ENCODE data around the gene VILL.
"Not testable (repeated sequence)": the region's sequence is repeated elsewhere in the genome, so short reads cannot be mapped to it uniquely, and the experiment has no call there.

The VILL gene

DNA sequence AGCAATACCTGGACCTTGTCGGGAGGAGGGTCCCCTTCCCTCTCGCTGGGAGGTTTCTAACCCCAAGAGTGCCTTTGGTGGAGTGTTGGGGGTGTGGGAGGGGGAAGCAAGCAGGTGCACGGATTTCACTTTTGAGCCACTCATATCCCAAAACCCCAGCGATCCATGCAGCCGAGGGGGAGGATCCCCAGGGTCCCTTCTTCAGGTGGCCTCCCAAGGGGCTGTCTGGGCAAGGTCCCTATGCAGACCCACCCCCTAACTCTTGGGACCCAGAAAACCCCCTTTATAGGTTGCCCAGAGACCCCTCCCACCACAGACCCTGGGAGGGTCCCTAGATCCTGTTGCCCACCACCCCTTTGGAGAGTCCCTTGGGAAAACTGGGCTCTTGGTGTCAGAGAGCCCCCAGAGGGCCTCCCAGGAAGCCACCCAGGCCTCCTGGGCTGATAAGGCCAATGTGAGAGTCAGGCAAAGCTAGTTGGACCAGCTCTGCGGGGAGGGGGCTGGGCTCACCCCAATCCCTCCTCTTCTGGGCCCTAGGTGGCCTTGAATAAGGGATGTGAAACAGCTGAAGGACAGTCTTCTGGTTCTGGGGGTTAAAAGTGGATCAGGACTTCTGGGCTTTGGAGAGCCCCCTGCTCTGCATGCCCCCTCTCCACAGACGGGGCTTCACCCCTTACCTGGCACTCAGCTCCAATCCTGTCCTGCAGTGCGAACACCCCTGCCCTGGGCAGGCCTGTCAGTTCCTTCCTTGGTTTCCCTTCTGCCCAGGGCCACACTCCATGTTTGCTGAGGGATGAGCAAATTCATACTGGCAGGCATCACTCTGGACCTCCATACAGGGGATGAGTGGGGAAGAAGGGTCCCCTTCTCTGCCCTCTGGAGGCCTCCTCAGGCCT is 39.8 kb downstream of the VILL start:
- in situ Hi-C loops (cut with HindIII; ENCODE audit: low sequenced_read_pairs), result no loop called here

DNA sequence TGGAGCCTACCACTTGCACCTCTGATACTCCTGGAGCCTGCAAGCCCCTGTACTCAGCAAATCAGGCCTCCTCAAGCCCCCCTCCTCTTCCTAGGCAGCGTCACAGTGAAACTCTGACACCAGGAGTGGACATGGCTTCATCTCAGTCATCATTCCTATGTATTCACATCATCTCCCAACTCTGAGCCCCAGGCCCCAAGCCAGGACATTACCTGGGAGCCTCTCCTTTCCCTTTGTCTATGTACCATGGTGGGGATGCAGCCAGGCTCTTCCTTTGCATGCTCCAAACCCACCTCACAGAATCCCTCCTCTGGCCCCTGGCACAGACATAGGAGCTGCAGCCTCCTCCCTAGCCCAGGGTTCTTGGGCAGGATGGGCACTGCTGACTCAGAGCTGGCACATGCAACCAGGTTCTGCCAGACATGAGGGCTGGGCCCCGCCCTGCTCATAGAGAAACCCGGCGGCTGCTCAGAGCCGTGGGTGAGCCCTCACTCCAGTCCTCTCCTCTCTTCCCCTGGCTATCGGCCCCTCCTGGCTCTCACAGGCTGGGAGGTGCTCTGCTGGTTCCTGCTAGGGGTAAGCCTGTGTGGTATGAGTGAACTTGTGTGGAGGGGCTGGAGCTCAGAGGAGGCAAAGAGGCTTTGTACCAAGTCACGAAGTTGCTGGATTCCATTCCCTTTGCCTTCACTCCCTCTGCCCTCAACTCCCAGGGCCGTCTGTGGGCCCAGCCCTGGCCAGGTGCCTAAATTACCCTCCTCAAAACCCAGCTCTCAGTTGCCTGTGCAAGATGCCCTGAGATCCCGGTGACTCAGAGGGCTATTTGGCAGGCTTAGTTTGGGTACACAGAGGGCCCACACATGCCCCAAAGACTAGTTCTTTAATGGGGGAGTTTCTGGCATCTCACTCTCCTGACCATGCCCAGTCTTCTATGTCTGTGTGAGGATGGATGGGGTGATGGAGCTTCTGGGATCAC is 40.7 kb downstream of the VILL start:
- in situ Hi-C loops (cut with HindIII; ENCODE audit: low sequenced_read_pairs), result no loop called here

DNA sequence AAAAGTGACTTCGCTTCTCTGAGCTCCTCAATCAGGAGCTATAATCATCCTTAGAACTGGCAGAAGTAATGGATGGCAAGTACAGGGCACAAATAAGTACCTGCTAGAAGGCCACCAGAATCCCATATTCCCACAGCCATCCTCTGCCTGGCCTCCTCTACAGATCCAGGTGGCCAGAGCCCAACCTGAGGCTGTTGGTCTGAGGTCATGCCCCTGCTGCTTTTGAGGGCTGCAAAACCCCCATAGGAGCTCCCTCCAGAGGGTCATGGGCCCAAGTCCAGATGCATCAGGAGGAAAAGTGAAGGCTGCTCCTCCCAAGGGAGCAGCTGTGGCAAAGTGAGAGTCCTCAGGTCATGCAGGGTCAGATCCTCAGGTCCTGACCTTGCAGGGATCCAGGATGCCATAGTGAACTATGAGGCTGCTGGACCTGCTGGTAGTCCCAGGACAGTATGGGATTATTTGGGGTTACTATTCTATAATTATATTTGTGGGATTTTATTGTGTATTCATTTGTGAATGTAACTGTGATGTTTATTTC is 41.8 kb downstream of the VILL start:
- in situ Hi-C loops (cut with HindIII; ENCODE audit: low sequenced_read_pairs), result no loop called here

DNA sequence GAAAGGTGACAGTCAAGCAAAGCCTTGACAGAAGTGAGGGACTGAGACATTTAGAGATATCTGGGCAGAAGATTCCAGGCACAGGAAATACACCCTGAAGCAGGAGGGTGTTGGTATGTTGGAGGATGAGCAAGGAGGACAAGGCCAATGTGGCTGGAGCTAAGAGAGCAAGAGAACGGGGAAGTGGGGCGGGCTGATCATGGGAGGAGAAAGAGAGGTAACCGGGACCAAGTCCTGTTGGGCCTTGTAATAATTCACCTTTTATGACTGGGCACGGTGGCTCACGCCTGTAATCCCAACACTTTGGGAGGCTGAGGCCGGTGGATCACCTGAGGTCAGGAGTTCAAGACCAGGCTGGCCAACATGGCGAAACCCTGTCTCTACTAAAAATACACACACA is 43.0 kb downstream of the VILL start:
- in situ Hi-C loops (cut with HindIII; ENCODE audit: low sequenced_read_pairs), result not testable (repeated sequence)

DNA sequence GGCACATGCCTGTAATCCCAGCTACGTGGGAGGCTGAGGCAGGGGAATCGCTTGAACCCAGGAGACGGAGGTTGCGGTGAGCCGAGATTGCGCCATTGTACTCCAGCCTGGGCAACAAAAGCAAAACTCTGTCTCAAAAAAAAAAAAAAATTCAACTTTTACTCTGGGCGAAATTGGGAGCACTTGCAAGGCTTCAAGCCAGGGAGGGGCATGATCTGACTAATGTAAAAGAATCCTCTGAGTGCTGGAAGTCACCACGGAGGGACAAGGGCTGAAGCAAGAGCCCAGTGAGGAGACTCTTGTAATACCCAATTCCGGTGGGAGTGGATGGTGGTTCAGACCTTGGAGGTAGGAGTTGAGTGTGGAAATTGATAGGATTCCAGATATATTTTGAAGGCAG is 43.7 kb downstream of the VILL start:
- in situ Hi-C loops (cut with HindIII; ENCODE audit: low sequenced_read_pairs), result not testable (repeated sequence)

DNA sequence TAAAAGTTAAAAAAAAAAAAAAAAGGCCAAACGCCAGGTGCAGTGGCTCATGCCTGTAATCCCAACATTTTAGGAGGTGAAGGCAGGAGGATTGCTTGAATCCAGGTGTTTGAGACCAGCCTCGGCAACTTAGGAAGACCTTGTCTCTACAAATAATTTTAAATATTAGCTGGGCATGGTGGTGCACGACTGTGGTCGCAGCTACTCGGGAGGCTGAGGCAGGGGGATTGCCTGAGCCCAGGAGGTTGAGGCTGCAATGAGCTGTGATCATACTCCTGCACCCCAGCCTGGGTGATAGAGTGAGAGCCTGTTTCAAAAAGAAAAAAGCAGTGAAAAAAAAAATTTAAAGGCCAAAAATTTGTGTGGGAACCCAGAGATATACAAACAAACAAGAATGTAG is 45.7 kb downstream of the VILL start:
- in situ Hi-C loops (cut with HindIII; ENCODE audit: low sequenced_read_pairs), result no loop called here

DNA sequence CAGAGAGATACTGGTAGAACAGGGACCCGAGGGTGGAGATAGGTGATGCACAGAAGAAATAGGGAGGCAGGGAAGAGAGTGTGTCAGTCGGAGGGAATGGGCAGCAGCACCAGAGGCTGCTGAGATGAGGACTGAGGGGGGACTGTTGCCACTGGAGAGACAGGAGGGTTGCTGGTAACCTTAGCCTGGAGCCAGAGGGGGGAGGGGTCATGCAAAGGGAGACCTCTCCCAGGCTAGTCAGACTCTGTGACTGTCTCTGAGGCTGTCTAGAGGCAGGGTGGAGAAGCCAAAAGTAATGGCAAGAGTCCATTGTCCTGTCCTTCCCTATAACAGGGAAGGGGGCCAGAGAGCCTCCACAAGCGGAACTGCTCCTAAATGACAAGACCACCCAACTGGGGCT is 46.3 kb downstream of the VILL start:
- in situ Hi-C loops (cut with HindIII; ENCODE audit: low sequenced_read_pairs), result no loop called here

DNA sequence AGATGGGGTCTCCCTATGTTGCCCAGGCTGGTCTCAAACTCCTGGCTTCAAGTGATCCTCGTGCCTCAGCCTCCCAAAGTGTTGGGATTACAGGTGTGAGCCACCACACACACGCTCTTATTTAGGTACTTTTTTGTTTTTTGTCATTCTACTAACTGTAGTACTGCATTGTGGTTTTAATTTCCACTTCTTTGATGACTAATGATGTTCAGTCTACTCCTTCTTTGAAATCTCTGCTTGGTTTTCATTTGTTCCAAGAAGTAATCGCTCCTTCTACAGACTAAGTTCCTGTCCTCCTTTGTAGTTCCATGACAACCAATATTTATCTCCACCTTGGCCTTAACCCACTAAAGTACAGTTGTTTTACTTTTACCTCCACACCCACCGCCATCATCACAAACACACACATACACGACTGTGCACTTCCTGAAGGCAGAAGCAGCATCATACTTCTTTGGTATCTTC is 47.9 kb downstream of the VILL start:
- in situ Hi-C loops (cut with HindIII; ENCODE audit: low sequenced_read_pairs), result no loop called here

DNA sequence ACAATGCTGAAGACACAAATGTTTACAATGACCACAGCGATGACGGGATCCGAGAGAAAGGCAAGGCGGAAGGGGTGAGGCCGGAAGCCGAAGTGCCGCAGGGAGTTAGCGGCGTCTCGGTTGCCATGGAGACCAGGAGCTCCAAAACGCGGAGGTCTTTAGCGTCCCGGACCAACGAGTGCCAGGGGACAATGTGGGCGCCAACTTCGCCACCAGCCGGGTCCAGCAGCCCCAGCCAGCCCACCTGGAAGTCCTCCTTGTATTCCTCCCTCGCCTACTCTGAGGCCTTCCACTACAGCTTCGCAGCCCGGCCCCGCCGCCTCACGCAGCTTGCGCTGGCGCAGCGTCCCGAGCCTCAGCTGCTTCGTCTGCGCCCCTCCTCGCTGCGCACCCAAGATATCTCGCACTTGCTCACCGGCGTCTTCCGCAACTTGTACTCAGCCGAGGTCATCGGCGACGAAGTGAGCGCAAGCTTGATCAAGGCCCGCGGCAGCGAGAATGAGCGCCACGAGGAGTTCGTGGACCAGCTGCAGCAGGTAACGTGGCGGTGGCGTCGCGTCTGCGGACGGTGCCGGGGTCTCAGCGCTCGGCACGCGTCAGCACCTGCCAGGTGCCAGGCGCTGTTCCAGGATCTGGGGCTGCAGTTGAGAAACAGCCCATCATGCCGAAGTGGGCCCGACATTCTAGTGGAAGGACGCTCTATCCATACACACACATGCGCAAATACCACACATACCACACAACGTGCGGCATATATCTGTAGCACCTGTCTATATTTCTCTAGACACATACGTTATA is 48.7 kb downstream of the VILL start, which contains the start of gene DLEC1:
Gene DLEC1, plus strand, starts transcription at position 108 of the 798 bp plus-strand sequence. Its CDS starts 18 bp downstream, at position 126.
- in situ Hi-C loops (cut with HindIII; ENCODE audit: low sequenced_read_pairs), result no loop called here

DNA sequence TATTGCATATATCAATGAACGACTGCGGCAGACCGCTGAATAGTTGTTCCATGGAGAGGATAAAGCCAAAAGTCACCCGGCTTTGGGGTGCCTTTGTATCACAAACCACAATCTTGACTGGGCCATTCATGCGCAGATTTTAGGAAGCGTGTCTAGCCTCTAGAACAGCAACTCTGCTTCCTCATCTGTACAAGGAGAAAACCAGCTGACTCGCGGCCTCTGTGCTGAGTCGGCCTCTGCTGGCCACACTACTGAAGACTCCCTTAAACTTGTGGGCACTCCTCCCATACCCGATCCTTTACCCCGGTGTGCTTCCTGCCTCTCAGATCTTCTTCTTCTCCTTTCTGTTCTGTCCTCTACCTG is 49.3 kb downstream of the VILL start:
- in situ Hi-C loops (cut with HindIII; ENCODE audit: low sequenced_read_pairs), result no loop called here

DNA sequence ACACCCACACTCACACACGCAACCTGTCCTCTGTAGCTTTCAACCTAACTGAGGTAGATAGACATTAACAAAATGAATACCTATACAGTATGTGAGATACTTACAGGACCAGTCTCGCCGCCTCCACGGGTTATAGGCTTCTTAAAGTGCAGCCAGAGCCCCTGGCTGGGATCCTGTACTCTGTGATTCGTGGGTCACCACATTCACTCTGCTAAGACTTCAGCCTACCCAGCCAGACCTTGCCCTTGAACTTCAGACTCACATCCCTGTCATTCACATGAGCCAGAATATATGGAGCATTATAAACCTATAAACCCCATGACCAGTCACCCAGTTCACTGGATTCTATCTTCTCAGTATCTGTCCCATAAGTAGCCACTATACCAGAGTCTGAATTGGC is 49.8 kb downstream of the VILL start:
- in situ Hi-C loops (cut with HindIII; ENCODE audit: low sequenced_read_pairs), result no loop called here

DNA sequence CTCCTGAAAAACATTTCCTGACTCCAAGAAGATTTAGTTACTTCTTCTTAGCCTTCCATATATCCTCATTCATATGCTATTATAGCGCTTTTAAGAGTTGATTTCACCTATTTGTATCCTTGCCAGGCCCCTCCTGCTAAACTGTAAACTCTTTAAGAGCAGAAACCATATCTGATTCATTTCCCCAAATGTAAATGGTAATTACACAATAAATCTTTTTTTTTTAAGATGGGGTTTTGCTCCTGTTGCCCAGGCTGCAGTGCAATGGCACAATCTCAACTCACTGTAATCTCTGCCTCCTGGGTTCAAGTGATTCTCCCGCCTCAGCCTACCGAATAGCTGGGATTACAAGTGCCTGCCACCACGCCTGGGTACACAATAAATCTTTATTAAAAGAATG is 52.9 kb downstream of the VILL start:
- in situ Hi-C loops (cut with HindIII; ENCODE audit: low sequenced_read_pairs), result no loop called here

DNA sequence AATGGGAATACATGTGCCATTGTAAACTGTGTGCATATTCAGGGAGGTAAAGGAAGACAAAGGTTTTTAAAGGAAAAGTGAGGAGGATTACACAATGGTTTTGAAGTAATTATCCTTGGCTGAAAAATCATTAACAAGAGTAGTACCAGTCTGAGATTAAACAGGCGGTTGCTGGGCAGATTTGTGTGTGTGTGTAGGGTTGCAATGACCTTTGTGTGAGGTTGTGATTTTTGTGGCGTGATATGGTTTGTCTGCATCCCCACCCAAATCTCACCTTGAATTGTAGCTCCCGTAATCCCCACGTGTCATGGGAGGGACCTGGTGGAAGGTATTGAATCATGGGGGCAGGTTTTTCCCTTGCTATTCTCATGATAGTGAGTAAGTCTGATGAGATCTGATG is 55.4 kb downstream of the VILL start:
- in situ Hi-C loops (cut with HindIII; ENCODE audit: low sequenced_read_pairs), result no loop called here

DNA sequence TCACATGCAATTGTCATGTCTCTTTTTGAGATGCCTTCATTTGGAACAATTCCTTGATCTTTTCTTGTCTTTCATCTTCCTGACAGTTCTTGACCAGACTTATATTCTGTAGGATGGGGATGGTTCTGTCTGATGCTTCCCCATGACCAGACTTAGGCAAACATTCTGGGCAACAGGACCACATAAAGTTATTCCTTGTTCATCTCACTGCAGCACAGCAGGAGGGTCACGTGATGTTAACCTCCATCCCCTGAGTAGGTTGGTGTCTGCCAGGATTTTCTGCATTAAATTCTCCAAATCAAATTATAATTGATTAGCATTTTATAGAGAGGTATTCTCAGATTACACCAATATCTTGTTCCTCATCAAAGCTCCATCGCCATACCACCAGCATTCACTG is 56.2 kb downstream of the VILL start:
- in situ Hi-C loops (cut with HindIII; ENCODE audit: low sequenced_read_pairs), result no loop called here

DNA sequence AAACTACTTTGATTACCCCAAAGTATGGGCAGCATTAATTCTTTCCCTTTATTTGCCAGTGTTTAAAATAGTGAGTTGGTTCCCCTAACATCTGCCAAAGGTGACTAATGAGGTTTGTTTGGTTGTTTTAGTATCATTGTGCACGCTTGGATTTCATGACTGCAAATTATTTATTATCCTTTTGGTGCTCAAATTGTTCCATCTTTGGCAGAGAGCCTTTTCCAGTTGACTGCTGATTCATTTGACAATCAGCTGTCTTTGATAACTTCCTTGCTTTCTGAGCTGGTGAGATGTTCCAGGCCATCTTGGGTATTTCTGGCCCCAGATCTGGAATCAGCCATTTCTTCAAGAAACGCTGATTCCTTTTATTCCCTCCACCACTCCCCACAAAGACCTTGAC is 57.3 kb downstream of the VILL start:
- in situ Hi-C loops (cut with HindIII; ENCODE audit: low sequenced_read_pairs), result no loop called here

DNA sequence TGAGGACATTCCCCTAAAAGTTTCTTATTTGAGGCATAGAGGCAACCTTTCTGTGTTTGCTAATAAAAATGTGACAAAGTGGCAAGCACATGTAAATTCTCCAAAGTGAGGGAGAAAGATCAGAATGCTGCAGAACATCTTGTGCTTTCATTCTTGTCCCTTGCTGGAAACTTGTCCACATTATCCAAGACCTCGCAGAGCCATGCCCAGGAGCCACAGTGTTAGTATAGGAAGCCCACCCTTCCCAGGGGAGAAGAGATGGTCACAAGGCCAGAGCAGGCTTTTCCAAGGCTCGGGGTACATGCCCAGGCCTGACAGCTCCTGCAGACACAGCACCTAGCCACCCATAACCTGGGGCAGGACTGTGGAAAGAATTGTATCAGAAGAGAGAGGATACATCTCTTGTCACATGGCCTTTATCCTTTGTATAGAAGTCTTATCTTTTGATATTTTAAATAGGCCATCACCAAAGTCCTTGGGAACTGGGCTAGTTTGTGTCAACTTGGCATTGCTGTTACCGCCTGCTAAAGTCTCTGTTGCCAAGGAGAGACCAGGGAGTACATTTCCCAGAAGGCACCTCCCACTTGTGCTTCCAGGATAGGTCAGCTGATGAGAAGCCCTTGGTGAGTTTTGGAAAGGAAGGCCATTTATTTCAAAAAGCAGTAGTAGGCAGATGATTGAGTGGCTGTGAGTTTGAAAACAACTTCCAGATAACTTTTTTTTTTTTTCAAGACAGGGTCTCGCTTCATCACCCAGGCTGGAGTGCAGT is 59.0 kb downstream of the VILL start:
- in situ Hi-C loops (cut with HindIII; ENCODE audit: low sequenced_read_pairs), result no loop called here

DNA sequence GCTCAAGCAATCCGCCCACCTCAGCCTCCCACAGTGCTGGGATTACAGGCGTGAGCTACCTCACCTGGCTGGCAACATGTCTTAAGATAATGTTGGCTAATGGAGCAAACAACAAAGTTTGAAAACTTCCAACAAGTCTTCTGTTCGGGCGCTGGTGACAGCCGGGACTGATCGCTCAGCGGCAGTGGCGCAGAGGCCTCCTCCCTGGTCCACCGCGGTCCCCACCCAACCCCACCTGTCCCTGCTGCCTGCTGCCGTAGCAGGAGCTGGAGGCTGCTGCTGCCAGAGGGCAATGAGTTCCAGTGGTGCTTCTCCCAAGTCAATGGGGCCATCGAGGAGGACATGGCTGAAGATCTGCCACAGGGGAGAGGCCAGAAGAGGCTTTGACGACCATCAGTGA is 60.5 kb downstream of the VILL start:
- in situ Hi-C loops (cut with HindIII; ENCODE audit: low sequenced_read_pairs), result no loop called here

DNA sequence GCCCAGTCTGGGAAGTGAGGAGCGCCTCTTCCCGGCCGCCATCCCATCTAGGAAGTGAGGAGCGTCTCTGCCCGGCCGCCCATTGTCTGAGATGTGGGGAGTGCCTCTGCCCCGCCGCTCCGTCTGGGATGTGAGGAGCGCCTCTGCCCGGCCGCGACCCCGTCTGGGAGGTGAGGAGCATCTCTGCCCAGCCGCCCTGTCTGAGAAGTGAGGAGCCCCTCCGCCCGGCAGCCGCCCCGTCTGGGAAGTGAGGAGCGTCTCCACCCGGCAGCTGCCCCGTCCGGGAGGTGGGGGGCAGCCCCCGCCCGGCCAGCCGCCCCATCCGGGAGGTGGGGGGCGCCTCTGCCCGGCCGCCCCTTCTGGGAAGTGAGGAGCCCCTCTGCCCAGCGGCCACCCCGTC is 62.7 kb downstream of the VILL start:
- in situ Hi-C loops (cut with HindIII; ENCODE audit: low sequenced_read_pairs), result not testable (repeated sequence)

DNA sequence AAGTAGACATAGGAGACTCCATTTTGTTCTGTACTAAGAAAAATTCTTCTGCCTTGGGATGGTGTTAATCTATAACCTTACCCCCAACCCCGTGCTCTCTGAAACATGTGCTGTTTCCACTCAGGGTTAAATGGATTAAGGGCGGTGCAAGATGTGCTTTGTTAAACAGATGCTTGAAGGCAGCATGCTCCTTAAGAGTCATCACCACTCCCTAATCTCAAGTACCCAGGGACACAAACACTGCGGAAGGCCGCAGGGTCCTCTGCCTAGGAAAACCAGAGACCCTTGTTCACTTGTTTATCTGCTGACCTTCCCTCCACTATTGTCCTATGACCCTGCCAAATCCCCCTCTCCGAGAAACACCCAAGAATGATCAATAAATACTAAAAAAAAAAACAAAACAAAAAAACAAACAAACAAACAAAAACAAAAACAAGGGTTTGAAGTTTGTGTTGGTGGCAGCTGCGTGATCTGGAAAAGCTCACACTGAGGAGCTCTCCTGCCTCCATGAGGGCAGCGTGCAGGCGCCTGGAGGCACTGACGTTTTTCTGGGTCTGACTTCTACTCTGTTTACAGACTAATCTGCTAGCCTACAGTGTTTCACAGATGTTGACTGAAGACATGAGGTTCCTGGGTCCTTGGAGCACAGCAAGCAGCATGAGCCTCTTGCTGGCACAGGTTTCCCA is 63.4 kb downstream of the VILL start:
- in situ Hi-C loops (cut with HindIII; ENCODE audit: low sequenced_read_pairs), result not testable (repeated sequence)
